Adipose tissue (tissue), 3 donors: ENCODE data around the gene REN. TPM values are rescaled to one million over a fixed set of nuclear protein-coding genes. Genes with fewer than 3 reads are reported as not detected.

Experiments
- H3K27ac ChIP-seq: one replicate; pipeline ENCODE4 v1.5.1; 2013; ENCODE audit warnings: low read depth, low read length
- WGBS, 3 donors: extraction: QIAGEN DNeasy Blood & Tissue Kit; methylation state at CpG; one replicate each; pipeline ENCODE4 v1.1.7; 2013; 5-methylcytosine and 5-hydroxymethylcytosine counted together
- polyA plus RNA-seq, 3 donors: library from polyadenylated mRNA; stranded (reverse); fragments of 200-250 nt; gene quantifications; one replicate each; pipeline ENCODE4 v1.2.3, GENCODE V29; 2013
- donor health status: healthy with polysubstance abuse.
- donor health status: Bipolar disorder and iron deficiency.
- donor health status: healthy.

The REN gene
- under 1 TPM in 1 of 3 donors, not detected in 2; 0.12 TPM for polyA plus RNA-seq

DNA sequence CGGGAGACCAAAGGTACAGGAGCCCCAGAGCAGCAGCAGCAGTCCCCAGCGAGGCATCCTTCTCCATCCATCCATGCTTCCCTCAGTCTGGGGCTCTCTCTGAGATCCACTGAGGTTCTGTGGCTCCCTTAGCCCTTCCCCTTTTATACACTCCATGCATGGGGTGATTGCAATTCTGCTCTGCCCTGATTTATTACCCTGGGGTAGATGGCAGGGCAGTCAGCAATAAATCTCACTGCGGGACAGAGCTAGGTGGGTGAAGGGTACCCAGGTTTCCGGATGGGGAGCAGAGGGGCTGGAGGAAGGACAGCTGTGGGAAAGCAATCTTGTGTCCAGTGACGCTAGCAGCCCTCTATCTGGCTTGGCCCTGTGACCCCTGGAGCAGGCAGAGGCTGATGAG lies at the start of gene REN:
Gene REN, minus strand, starts transcription at position 119 of the 400 bp plus-strand sequence. Its CDS starts 44 bp downstream, at position 75.
- H3K27ac ChIP-seq = no peak within 1 kb of the TSS
- WGBS, 3 donors = 49 to 76% (median 51%) methylated on average over 5 of the region's 5 CpGs

DNA sequence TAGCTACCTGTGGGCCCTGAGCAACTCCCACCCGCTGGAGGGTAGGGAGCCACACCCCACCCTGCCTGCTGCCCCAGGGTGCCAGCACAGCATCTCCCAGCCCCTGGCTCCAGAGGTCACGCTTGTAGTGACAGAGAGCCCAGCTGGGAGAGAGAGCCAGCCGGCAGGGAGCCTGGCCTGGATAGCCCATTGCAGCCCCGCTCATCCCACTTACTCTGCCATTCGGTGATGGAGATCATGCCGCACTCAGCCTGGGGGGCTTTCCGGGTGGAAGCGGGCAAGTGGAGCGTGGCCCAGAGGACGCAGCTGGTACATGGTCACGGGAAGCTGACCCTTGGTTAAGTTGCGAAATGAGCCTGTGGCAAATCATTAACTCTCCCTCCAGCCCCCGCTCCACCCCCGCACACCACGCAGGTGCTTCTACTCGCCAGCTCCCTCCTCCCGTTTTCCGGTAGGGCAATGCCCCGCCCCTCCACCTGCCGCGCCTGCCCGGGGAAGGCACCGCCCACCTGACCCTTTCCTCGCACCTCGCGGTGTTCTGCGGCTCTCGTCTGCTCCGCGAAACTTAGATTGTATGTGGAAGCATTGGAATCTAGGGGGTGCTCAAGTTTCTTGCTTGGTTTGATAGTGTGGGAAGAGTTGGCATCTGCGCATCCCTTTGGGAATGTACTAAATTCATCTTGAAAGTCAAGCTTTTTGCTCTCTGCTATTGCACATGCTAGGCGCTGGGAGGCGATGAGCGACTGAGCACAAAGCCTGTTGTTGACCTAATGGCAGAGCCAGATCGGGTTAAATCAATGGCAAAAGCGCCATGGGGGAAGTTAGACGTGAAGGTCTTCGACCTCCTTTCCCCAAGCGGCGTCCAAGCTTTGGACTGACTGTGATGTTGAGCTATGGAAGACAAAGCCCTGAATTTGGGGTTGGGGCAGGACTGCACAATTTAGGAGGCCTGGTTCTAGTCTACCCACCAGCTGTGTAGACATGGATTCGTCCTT lies 47.8 kb upstream of the REN start, which contains the start of gene GOLT1A:
Gene GOLT1A, minus strand, starts transcription at position 321 of the 995 bp plus-strand sequence. Its CDS starts 82 bp downstream, at position 239.
- 9 to 15% (median 12%) methylated on average over 41 of the region's 41 CpGs for WGBS, 3 donors
- no peak within 1 kb of the TSS for H3K27ac ChIP-seq

DNA sequence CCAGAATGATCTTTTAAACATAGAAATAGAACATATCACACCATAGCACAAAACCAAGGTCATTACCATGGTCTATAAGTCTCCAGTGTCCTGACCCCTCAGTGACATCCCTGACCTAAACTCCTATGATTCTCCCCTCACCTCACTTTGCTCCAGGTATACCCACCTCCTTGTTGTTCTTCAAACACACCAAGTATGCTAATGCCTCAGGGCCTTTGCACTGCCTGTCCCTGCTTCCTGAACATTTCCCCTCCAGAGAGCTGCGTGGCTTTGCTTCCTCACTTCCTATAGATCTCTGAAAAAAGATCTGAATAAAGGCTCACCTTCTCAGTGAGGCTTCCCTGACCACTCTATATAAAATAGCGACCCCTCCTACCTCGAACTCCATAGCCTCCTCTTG lies 46.6 kb upstream of the REN start:
- no peak overlapping the region for H3K27ac ChIP-seq
- 85 to 96% (median 88%) methylated on average over 3 of the region's 3 CpGs for WGBS, 3 donors

DNA sequence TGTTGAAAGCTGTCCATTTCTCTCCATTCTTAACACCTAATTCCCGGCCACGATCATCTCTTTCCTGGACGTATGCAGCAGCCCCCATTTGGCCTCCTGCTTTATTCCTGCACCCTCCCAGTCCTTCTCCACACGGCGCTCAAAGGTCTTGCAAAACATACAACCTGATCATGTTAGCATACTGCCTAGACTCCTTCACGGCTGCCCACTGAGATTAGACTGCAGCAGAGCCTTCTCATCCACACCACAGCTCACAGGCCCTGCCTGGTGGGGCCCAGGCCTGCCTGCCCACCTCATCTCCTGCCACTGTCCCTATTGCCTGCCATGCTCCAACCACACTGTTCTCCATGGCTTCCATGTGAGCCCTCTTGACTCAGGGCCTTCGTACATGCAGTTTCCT lies 44.9 kb upstream of the REN start:
- H3K27ac ChIP-seq = no peak overlapping the region
- 84 to 88% (median 88%) methylated on average over 7 of the region's 7 CpGs for WGBS, 3 donors

DNA sequence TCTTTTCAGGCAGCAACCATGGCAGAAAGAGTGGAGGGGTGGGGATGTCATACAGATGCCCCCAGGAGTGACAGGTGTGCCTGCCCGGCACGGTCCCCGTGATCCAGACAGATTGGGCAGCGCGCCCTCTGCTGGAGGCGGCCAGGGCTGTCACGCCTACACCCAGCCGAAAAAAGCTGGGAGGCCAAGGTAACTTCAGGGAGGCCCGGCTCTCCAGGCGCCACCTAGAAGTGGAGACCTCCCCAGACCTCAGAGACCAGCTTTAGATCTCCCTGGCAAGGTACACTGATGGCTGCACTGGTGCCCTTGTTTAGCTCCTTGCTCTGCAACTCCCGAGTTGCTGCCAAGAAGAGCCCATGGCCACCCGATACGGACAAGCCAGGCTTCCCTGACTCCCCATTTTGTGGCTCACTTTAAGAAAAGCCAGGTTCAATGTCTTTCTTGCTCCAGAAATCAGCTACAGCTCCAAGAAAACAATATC lies 41.0 kb upstream of the REN start:
- WGBS, 3 donors = 10 to 22% (median 21%) methylated on average over 13 of the region's 13 CpGs

DNA sequence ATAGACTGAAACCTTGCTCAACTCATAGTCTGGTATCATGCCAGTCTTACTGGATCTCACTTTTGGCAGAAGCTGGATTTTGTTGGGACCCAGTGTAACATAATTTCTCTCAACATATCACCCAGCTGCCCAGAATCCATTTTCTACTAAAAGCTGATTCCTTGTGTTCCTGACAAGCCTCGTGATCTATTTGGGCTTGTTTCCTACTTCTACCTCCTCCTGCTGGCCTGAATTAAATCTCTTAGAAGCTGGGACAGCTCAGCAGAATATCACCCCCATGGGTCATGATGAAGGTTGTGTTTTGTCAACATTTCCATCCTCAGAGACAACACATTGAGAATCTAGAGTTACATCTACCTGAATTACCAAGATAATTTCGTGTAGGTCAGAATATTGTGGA lies 40.0 kb upstream of the REN start:
- H3K27ac ChIP-seq = no peak overlapping the region
- 51 to 60% (median 57%) methylated on average over 2 of the region's 2 CpGs for WGBS, 3 donors

More for the DNA sequence above, 41.0 kb upstream of the REN start:
- H3K27ac ChIP-seq = no peak overlapping the region

DNA sequence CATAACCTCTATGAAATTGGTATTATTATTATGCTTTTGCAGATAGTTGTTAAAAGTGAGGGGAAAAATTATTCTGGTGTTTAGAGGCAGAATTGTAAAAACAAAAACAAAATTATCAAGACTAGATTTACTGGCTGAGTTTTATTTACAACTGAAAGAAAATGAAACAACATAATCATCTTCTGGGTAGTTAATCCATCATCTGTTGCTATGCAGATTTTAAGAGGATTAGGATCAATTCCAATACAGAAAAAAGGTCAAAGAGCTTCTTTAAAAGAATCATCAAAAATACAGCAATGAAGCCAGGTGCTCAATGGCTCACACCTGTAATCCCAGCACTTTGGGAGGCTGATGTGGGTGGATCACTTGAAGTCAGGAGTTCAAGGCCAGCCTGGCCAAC lies 39.3 kb upstream of the REN start:
- H3K27ac ChIP-seq = no peak overlapping the region

DNA sequence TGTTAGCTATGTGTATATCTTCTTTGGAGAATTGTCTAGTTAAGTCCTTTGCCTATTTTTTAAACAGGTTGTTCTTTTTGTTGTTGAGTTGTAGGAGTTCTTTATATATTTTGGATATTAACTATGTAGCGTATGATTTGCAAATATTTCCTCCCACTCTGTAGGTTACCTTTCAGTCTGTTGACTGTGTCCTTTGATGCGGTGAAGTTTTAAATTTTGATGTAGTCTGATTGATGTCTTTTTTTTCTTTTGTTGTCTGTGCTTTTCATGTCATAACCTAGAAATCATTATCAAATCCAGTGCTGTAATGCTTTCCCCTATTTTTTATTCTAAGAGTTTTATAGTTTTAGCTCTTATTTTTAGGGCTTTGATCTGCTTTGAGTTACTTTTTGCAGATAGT lies 38.8 kb upstream of the REN start:
- H3K27ac ChIP-seq = no peak overlapping the region
- WGBS, 3 donors = 88 to 92% (median 89%) methylated on average over 2 of the region's 2 CpGs

DNA sequence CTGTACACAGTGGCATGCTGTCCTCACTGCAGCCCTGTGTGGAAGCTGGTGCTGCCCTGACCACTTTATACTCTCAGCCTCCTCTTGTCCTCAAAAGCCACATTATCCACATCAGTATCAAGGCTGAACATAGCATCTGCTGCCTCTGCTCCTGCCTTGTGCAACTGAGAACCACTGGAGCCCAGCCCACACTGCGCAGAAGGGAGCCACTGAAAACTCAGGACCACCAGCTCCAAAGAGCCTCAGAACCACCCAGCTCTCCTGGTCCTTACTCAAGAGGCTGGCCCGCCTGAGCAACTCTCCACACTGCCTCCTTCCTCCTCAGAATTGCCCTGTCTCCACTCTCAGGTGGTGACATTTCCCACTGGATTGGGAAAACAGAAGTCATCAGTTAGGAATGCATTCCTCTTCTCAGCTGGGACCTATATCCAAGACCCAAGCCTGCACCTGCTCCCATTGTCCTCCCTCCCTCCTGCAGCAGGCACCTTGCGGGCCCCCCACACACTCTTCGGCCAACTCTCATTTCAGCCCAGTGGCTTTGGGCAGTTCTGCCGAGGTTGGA lies 37.1 kb upstream of the REN start:
- H3K27ac ChIP-seq = no peak overlapping the region
- WGBS, 3 donors = 89 to 94% (median 92%) methylated on average over 5 of the region's 5 CpGs

DNA sequence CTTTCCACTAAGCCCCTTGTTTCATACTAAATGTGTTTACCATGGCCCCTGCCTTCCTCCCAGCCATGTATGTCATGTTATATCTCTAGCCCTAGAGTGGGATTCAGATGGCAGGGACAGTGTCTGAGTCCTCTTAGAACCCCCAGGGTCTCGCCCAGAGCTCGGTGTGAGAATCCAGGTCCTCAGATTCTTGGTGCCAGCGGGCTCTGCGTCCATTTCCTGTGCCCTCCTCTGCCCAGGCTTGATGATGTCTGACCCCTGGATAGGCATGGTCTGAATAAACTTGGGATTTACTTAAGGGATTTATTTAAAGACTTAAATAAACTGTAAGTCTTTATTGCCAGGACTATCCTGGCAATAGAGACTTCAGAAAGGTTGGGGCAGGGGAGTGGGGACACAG lies 36.3 kb upstream of the REN start:
- no peak overlapping the region for H3K27ac ChIP-seq
- WGBS, 3 donors = 88 to 95% (median 91%) methylated on average over 4 of the region's 4 CpGs

DNA sequence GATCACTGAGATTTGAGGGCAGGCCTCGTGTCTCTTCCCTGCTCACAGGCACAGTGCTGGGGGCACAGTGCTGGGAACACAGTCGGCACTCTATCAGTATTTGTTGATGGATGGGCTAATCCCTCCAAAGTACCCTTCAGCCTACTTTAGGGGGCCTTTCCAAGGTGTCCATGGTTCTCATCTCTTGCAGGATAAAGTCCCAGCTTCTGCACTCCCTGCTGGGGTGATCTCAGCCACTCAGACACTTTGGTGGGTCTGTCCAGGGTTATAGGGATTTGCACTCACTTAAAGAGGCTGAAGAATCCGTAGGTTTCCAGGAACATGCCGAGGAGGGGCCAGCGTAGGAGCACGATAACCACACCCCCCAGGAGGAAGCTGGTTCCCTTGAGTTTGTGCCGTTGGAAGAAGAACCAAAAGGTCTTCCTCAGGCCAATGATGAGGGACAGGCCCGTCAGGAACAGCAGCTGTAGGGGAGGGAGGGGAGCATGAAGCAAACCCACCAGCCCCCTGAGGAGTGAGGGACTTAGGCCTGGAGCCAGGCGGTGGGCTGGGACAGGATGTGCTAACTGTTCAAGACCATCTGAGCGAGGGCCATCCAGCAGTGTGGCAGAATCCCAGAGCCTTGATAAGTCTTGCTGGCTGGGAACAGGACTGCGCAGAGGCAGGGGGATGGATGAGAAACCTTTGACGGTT lies 35.4 kb upstream of the REN start:
- WGBS, 3 donors = 79 to 89% (median 80%) methylated on average over 12 of the region's 12 CpGs
- no peak overlapping the region for H3K27ac ChIP-seq

DNA sequence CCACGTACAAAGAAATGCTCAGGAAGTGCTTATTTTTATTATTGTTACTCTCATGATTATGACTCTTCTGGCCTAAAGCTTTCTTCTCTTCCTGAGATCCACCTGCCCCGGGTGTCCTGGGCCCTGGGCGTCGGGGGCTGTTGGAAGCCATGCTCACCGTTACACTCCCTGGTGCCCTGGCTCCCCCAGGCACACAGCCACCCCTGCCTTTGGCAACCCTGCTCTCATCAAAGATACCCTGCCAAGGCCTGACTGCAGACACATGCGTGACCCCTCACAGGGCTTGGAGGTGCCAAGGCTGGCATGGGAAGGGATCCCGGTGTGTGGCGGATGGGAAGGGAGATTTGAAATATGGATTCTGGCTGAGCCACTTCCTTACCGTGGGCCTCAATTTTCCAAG lies 33.4 kb upstream of the REN start:
- 80 to 84% (median 82%) methylated on average over 9 of the region's 9 CpGs for WGBS, 3 donors
- H3K27ac ChIP-seq = no peak overlapping the region

DNA sequence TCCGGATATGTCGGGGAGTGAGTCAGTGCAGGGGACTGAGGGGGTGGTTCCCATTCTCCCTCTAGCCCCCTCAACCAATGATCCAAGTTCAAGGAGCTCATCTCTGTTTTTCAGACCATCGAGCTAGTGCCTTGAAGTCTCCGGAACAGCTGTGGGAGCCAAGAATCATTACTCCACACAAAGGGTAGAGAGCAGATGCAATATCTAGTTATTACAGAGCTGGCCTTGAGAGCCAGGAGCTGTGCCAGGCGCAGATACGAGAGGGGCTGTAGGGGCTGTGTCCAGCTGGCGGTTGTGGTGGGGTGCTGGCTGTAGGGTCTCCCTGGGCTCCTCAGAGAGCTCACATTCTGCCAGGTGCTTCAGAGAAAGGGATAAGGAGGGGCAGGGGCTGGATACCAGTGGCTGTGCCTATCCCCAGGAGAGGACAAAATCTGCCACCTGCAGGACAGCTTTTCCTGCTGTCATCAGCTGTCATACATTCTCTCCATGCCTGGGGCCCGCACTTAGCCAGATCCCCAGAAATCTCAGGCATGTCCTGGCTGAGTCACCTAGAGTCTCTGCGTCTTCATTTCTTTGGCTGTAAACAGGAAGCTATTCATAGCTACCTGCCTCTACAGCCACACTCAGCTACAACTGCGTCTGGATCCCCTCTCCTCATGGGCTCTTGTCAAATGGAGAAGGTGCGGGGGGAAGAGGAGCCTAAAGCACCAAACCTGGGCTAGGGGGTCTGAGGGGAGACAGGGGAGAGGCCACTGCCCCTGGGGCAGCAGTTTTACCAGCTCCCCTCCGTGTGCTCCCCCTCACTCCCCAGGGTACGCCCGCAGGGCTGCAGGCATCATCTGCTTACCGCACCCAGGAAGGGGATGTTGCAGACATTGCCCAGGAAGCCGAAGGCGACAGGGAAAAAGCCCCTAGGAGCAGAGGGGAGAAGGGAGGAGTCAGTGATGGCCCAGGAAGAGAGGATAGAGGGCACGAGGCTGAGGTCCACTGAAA lies 32.5 kb upstream of the REN start:
- 51 to 61% (median 60%) methylated on average over 18 of the region's 18 CpGs for WGBS, 3 donors
- H3K27ac ChIP-seq = no peak overlapping the region

DNA sequence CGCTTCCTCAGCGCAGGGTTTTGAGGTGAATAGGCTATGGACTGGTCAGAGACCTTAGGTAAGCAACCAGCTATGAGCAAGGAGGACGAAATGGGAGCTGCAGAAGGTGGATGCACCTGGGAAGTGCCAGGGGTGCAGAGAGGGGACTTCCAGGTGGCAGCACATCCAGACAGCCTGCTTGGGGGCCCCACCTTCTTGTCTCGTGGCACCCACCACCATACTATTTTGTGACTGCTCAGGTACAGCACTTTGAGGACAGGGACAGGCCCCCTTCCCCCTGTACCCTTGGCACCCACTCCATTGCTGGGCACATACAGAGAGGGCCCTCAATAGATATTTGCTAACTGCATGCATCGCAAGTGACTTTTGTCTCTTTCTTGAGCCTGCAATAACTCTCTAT lies 30.9 kb upstream of the REN start:
- WGBS, 3 donors = 83 to 90% (median 88%) methylated on average over 5 of the region's 5 CpGs

DNA sequence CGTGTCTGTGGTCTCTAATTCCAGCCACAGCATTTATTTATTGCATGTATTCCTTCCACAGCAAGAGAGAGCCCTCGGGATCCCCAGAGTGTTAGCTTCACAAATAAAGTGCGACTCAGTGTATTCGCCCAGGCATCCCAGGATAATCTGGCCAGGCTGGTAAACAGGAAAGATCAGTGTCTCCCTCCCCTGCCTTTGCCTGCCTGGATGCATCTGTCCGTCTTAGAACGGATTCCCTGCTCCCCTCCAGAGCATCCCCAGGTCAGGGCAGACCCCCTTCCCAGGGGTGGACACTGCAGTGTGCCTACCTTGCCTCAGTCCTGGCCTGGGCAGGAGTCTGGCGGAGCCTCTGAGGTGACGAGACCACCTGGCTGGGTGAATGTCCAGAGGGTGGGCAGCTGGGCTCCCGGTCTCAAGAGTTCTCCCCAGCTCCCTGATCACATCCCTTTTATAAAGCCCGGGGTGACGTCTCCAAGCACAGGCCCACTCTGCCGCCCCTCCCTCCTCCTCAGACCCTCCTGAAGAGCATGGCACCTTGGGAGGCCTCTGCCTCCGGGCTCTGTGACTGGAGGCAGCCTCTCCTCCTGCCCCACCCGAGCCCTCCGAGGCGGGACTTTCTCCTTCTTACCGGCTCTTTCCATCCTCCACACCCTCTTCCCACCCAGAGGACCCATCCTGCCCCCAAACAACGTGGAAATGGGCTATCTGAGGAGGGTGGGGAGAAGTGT lies 30.1 kb upstream of the REN start, which contains the start of gene KISS1:
Gene KISS1, minus strand, starts transcription at position 424 of the 728 bp plus-strand sequence. CDS start 3,615 bp downstream, outside the sequence.
- WGBS, 3 donors = 55 to 64% (median 64%) methylated on average over 18 of the region's 18 CpGs
- no peak within 1 kb of the TSS for H3K27ac ChIP-seq

More for the DNA sequence above, 30.9 kb upstream of the REN start:
- H3K27ac ChIP-seq = no peak overlapping the region

DNA sequence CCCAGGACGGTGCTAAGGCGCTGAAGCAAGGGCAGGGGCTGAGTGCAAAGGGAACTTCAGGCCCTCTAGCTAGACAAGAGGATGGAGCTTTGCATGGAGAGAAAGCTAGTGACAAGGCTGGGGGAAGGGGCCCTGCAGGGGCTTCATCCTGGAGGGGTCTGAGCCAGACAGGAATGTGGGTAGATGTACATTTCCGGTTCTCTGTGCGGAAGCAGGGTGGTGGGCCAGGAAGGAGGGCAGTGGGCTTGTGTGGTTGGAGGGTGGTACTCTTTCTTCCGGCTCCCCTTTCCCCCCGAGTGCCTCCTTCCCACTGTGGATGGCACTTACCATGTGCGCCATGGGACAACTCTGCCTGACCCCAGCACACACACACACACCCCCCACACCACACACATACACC lies 28.6 kb upstream of the REN start:
- 49 to 75% (median 65%) methylated on average over 6 to 7 of the region's 7 CpGs for WGBS, 3 donors
- no peak overlapping the region for H3K27ac ChIP-seq

DNA sequence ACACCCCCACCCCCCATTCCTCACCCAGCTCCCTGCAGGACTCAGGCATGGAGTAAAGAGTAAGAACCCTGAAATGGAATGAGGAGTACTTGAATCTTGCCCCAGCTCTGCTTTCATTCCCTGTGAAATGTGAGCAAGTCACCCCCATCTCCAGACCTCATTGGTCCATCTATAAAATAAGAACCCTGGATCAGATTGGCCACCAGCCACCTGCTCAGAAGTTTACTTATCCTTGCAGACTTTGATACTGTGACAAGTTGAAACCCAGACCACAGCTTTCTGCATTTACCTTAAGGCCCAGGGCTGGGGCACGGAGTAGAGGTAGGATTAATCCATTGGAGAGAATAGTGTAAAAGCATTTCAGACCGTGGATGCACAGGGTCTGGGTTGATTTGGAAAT lies 27.9 kb upstream of the REN start:
- WGBS, 3 donors = 40 to 89% (median 78%) methylated on average over 2 of the region's 2 CpGs
- H3K27ac ChIP-seq = no peak overlapping the region
